ENCODE data around the gene STOM.

Gene STOM

GRCh38 chr9:121372239-121373010 lies 2.4 kb upstream of the STOM start:
- no peak for TF ChIP-seq TAF1 (IDR thresholded peaks at IDR 0.05; ENCODE audit: borderline replicate concordance, insufficient read depth, low read length)

- TF ChIP-seq FOXP2 (optimal IDR thresholded peaks at IDR 0.05; ENCODE audit: borderline replicate concordance, extremely low read depth, extremely low read length, insufficient read depth) (no peak), POLR2AphosphoS5 (IDR thresholded peaks at IDR 0.05; ENCODE audit: low read depth, low read length) (no peak), TAF1 (IDR thresholded peaks at IDR 0.05; ENCODE audit: borderline replicate concordance, insufficient read depth, low read length) (no peak), SIN3A (IDR thresholded peaks at IDR 0.05; ENCODE audit: borderline replicate concordance, insufficient read depth, low read length) (no peak), REST (IDR thresholded peaks at IDR 0.05; ENCODE audit: insufficient read depth in 1 of 2, low read depth in 2 of 2, low read length in 2 of 2) (no peak)
Measured at GRCh38 chr9:121371495-121372061, 1.5 kb upstream of the STOM start.

- TF ChIP-seq SIN3A (IDR thresholded peaks at IDR 0.05; ENCODE audit: borderline replicate concordance, insufficient read depth, low read length) (no peak), FOXP2 (optimal IDR thresholded peaks at IDR 0.05; ENCODE audit: borderline replicate concordance, extremely low read depth, extremely low read length, insufficient read depth) (no peak), POLR2AphosphoS5 (IDR thresholded peaks at IDR 0.05; ENCODE audit: low read depth, low read length) (no peak), REST (IDR thresholded peaks at IDR 0.05; ENCODE audit: insufficient read depth in 1 of 2, low read depth in 2 of 2, low read length in 2 of 2) (no peak), TAF1 (IDR thresholded peaks at IDR 0.05; ENCODE audit: borderline replicate concordance, insufficient read depth, low read length) (no peak)
Measured at GRCh38 chr9:121368745-121369144, 1.3 kb downstream of the STOM start.

- TF ChIP-seq SIN3A (IDR thresholded peaks at IDR 0.05; ENCODE audit: borderline replicate concordance, insufficient read depth, low read length) = no peak
- no peak for TF ChIP-seq POLR2AphosphoS5 (IDR thresholded peaks at IDR 0.05; ENCODE audit: low read depth, low read length)
- TF ChIP-seq TAF1 (IDR thresholded peaks at IDR 0.05; ENCODE audit: borderline replicate concordance, insufficient read depth, low read length) = no peak
- TF ChIP-seq REST (IDR thresholded peaks at IDR 0.05; ENCODE audit: insufficient read depth in 1 of 2, low read depth in 2 of 2, low read length in 2 of 2) = no peak
- TF ChIP-seq FOXP2 (optimal IDR thresholded peaks at IDR 0.05; ENCODE audit: borderline replicate concordance, extremely low read depth, extremely low read length, insufficient read depth) = no peak
Measured at GRCh38 chr9:121368138-121368522, 1.9 kb downstream of the STOM start.

- no peak for TF ChIP-seq TAF1 (IDR thresholded peaks at IDR 0.05; ENCODE audit: borderline replicate concordance, insufficient read depth, low read length)
- TF ChIP-seq FOXP2 (optimal IDR thresholded peaks at IDR 0.05; ENCODE audit: borderline replicate concordance, extremely low read depth, extremely low read length, insufficient read depth) = no peak
- no peak for TF ChIP-seq POLR2AphosphoS5 (IDR thresholded peaks at IDR 0.05; ENCODE audit: low read depth, low read length)
- TF ChIP-seq SIN3A (IDR thresholded peaks at IDR 0.05; ENCODE audit: borderline replicate concordance, insufficient read depth, low read length) = no peak
- TF ChIP-seq REST (IDR thresholded peaks at IDR 0.05; ENCODE audit: insufficient read depth in 1 of 2, low read depth in 2 of 2, low read length in 2 of 2) = no peak
Measured at GRCh38 chr9:121367306-121368137, 2.5 kb downstream of the STOM start.
